H9 (cell line): ENCODE data around the gene IMP3. TPM values are rescaled to one million over a fixed set of nuclear protein-coding genes. Genes with fewer than 3 reads are reported as not detected.

Source experiments
- DNase-seq: peaks from one replicate; pipeline ENCODE4 v3.0.0-alpha.2; 2017
- H2AFZ ChIP-seq: one replicate; pipeline ENCODE4 v1.6.1; 2013; ENCODE audit warnings: mild to moderate bottlenecking, low read length, control low read depth, moderate library complexity
- H2AK5ac ChIP-seq: 2 replicates; pipeline ENCODE4 v1.6.1; 2013; ENCODE audit warnings: low read length, control low read depth, mixed read lengths; ENCODE audit not compliant: insufficient read length
- H2BK120ac ChIP-seq: one replicate; pipeline ENCODE4 v1.6.1; 2013; ENCODE audit warnings: low read depth, mild to moderate bottlenecking, low read length, control low read depth, inconsistent platforms; ENCODE audit not compliant: poor library complexity, severe bottlenecking
- H2BK12ac ChIP-seq: 2 replicates; pipeline ENCODE4 v1.6.1; 2013; ENCODE audit warnings: low read length, control low read depth, mixed read lengths, low read depth; ENCODE audit not compliant: insufficient read length
- H2BK15ac ChIP-seq: 2 replicates; pipeline ENCODE4 v1.6.1; 2013; ENCODE audit warnings: low read depth, low read length, control low read depth
- H2BK20ac ChIP-seq: one replicate; pipeline ENCODE4 v1.6.1; 2013; ENCODE audit warnings: low read depth, mild to moderate bottlenecking, low read length, control low read depth, inconsistent platforms; ENCODE audit not compliant: poor library complexity, severe bottlenecking
- H2BK5ac ChIP-seq: 2 replicates; pipeline ENCODE4 v1.6.1; 2013; ENCODE audit warnings: low read length, control low read depth, mixed read lengths; ENCODE audit not compliant: insufficient read length
- H3K14ac ChIP-seq: 2 replicates; pipeline ENCODE4 v1.6.1; 2013; ENCODE audit warnings: low read length, control low read depth; ENCODE audit not compliant: insufficient read depth
- H3K18ac ChIP-seq: 2 replicates; pipeline ENCODE4 v1.6.1; 2013; ENCODE audit warnings: low read depth, mild to moderate bottlenecking, mixed read lengths, low read length, control low read depth; ENCODE audit not compliant: insufficient read length
- H3K23ac ChIP-seq: 2 replicates; pipeline ENCODE4 v1.6.1; 2013; ENCODE audit warnings: low read length, control low read depth, mixed read lengths, low read depth; ENCODE audit not compliant: insufficient read length
- H3K23me2 ChIP-seq: 2 replicates; pipeline ENCODE4 v1.6.1; 2013; ENCODE audit warnings: low read depth, mild to moderate bottlenecking, mixed read lengths, low read length, control low read depth; ENCODE audit not compliant: insufficient read length, poor library complexity, severe bottlenecking
- H3K27ac ChIP-seq: 2 replicates; pipeline ENCODE4 v1.5.1; 2013; ENCODE audit warnings: low read length, control low read depth, mixed read lengths, low read depth; ENCODE audit not compliant: insufficient read length
- H3K27me3 ChIP-seq: 2 replicates; pipeline ENCODE4 v1.6.1; 2013; ENCODE audit warnings: low read length, control low read depth, inconsistent platforms; ENCODE audit not compliant: insufficient read depth
- H3K4ac ChIP-seq: 2 replicates; pipeline ENCODE4 v1.6.1; 2013; ENCODE audit warnings: low read depth, mild to moderate bottlenecking, control low read depth, inconsistent platforms, low read length, moderate library complexity
- H3K4me1 ChIP-seq: 2 replicates; pipeline ENCODE4 v1.6.1; 2013; ENCODE audit warnings: low read length, control low read depth, inconsistent platforms; ENCODE audit not compliant: insufficient read depth
- H3K4me2 ChIP-seq: 2 replicates; pipeline ENCODE4 v1.6.1; 2013; ENCODE audit warnings: low read length, control low read depth, mixed read lengths; ENCODE audit not compliant: insufficient read length, insufficient read depth
- H3K56ac ChIP-seq: 2 replicates; pipeline ENCODE4 v1.6.1; 2013; ENCODE audit warnings: low read depth, mild to moderate bottlenecking, mixed read lengths, low read length, control low read depth; ENCODE audit not compliant: insufficient read length
- H3K79me1 ChIP-seq: 2 replicates; pipeline ENCODE4 v1.6.1; 2013; ENCODE audit warnings: low read depth, mild to moderate bottlenecking, moderate library complexity, low read length, control low read depth, inconsistent platforms; ENCODE audit not compliant: insufficient read depth, poor library complexity, severe bottlenecking
- H3K79me2 ChIP-seq: 2 replicates; pipeline ENCODE4 v1.6.1; 2013; ENCODE audit warnings: low read length, control low read depth, inconsistent platforms; ENCODE audit not compliant: insufficient read depth
- H3K9ac ChIP-seq: 2 replicates; pipeline ENCODE4 v1.6.1; 2013; ENCODE audit warnings: low read length, control low read depth, mixed read lengths; ENCODE audit not compliant: insufficient read length; ENCODE audit errors: extremely low read depth
- H3K9me3 ChIP-seq: one replicate; pipeline ENCODE4 v1.6.1; 2013; ENCODE audit warnings: low read depth, low read length, inconsistent platforms; ENCODE audit not compliant: control insufficient read depth
- H3T11ph ChIP-seq: one replicate; pipeline ENCODE4 v1.6.1; 2013; ENCODE audit warnings: mild to moderate bottlenecking, low read length, control low read depth, inconsistent platforms
- H4K20me1 ChIP-seq: one replicate; pipeline ENCODE4 v1.6.1; 2013; ENCODE audit not compliant: control insufficient read depth, insufficient read length, insufficient read depth
- H4K5ac ChIP-seq: 2 replicates; pipeline ENCODE4 v1.6.1; 2013; ENCODE audit warnings: low read depth, mild to moderate bottlenecking, mixed read lengths, low read length, control low read depth; ENCODE audit not compliant: insufficient read length
- H4K8ac ChIP-seq: replicated peaks from 2 replicates; pipeline ENCODE4 v1.6.1; 2013; ENCODE audit warnings: low read length, control low read depth, mixed read lengths, low read depth; ENCODE audit not compliant: insufficient read length
- H4K91ac ChIP-seq: 2 replicates; pipeline ENCODE4 v1.6.1; 2013; ENCODE audit warnings: low read depth, mild to moderate bottlenecking, moderate library complexity, mixed read lengths, low read length, control low read depth; ENCODE audit not compliant: insufficient read length
- H3K27ac Mint-ChIP-seq, 3 experiments: 2 replicates in 2 of 3; 3 replicates in 1 of 3; pipeline ENCODE4 v1.8.0; 2020 to 2021; ENCODE audit warnings: mixed read lengths in 3 of 3, mild to moderate bottlenecking in 1 of 3, moderate library complexity in 1 of 3
- H3K27me3 Mint-ChIP-seq: 2 replicates; pipeline ENCODE4 v1.8.0; 2021; ENCODE audit warnings: low read depth, mild to moderate bottlenecking, moderate library complexity, mixed read lengths
- H3K36me3 Mint-ChIP-seq, 3 experiments: 2 replicates in 2 of 3; 3 replicates in 1 of 3; pipeline ENCODE4 v1.8.0; 2020 to 2021; ENCODE audit warnings: low read depth in 3 of 3, mixed read lengths in 3 of 3; ENCODE audit not compliant: insufficient read depth in 1 of 3
- H3K4me1 Mint-ChIP-seq, 2 experiments: 2 replicates each; pipeline ENCODE4 v1.8.0; 2020; ENCODE audit warnings: mixed read lengths in 2 of 2
- H3K4me3 Mint-ChIP-seq, 2 experiments: 2 replicates in 1 of 2; 3 replicates in 1 of 2; pipeline ENCODE4 v1.8.0; 2020 to 2021; ENCODE audit warnings: mild to moderate bottlenecking in 2 of 2, mixed read lengths in 2 of 2, moderate library complexity in 1 of 2
- H3K9me3 Mint-ChIP-seq, 2 experiments: 2 replicates in 1 of 2; 3 replicates in 1 of 2; pipeline ENCODE4 v1.8.0; 2020; ENCODE audit warnings: mild to moderate bottlenecking in 2 of 2, mixed read lengths in 2 of 2, moderate library complexity in 1 of 2
- CTCF ChIP-seq: fragments of 200-600 bp; sonication (generic); conservative IDR thresholded peaks from 3 replicates; pipeline ENCODE4 v1.8.0; 2021; ENCODE audit warnings: antibody characterized with exemption, mild to moderate bottlenecking
- WGBS: extraction: QIAGEN DNeasy Blood & Tissue Kit; methylation state at CpG from one replicate; pipeline ENCODE4 v1.1.7; 2013; ENCODE audit warnings: missing lambda C conversion rate, low lambda C conversion rate, mixed read lengths; ENCODE audit not compliant: insufficient read length; ENCODE audit errors: extremely low coverage; 5-methylcytosine and 5-hydroxymethylcytosine counted together
- total RNA-seq: library from RNA; stranded (reverse); gene quantifications from 2 replicates; pipeline ENCODE4 v1.2.1, GENCODE V29; 2021

The IMP3 gene
- total RNA-seq, 1 experiment from 2014 or later, result 97.9 TPM

GRCh38 chr15:75650908-75651809 is 11.1 kb upstream of the IMP3 start:
- WGBS, result no CpG with 5 or more reads among the region's 9 CpGs
- H4K20me1 ChIP-seq, result no peaks in the 10 kb centered on the region

More at GRCh38 chr15:75650908-75651809, 11.1 kb upstream of the IMP3 start:
- no peak overlapping the region for H3K56ac ChIP-seq
- H3K23me2 ChIP-seq, result peaks cover 17% of the 10 kb centered on the region
- no peak for TF ChIP-seq CTCF
- Mint-ChIP-seq H3K4me3 (peak overlapping the region; percentile 93 to 97), H3K4me1 (peaks cover 55 to 56% of the 10 kb centered on the region in 2 experiments), H3K27me3 (peaks cover 9% of the 10 kb centered on the region), H3K9me3 (no peaks in the 10 kb centered on the region), H3K36me3 (peaks cover 11 to 40% (median 30%) of the 10 kb centered on the region in 3 experiments), H3K27ac (peak overlapping the region in 2 of 3 experiments; percentile 17 to 49; a peak in 5 of 7 replicates)
- H2BK5ac ChIP-seq, result no peak overlapping the region
- H2BK12ac ChIP-seq, result no peak overlapping the region
- H3K14ac ChIP-seq, result no peak overlapping the region
- H3K27me3 ChIP-seq, result peaks cover 4% of the 10 kb centered on the region; the same call in 1 of the 2 replicates
- H3K79me1 ChIP-seq, result no peaks in the 10 kb centered on the region
- no peak overlapping the region for H4K8ac ChIP-seq
- H3K9me3 ChIP-seq, result no peaks in the 10 kb centered on the region
- H2BK20ac ChIP-seq, result no peak overlapping the region
- no peak overlapping the region for H2BK120ac ChIP-seq
- no peak overlapping the region for H2AFZ ChIP-seq
- no peak overlapping the region for H3K23ac ChIP-seq
- H3K4ac ChIP-seq, result no peak overlapping the region
- H4K5ac ChIP-seq, result no peak overlapping the region
- no peak overlapping the region for H3T11ph ChIP-seq
- peaks cover 9% of the 10 kb centered on the region; the same call in 1 of the 2 replicates for H3K79me2 ChIP-seq
- H3K9ac ChIP-seq, result no peak overlapping the region
- H3K4me2 ChIP-seq, result no peak overlapping the region
- no peak overlapping the region for H3K18ac ChIP-seq
- no peak overlapping the region for H4K91ac ChIP-seq
- no peak overlapping the region for H3K27ac ChIP-seq
- no peak overlapping the region for H2AK5ac ChIP-seq
- H2BK15ac ChIP-seq, result no peak overlapping the region
- no peak for DNase-seq
- peaks cover 3% of the 10 kb centered on the region; the same call in 1 of the 2 replicates for H3K4me1 ChIP-seq
